SK-N-SH treated with all-trans-retinoic acid at 6 μM for 48 hours (cell line): ENCODE data around the gene ANO5.

ENCODE experiments used
- ISL1 ChIP-seq: fragments of 250-450 bp; sonication (Bioruptor Pico); IDR thresholded peaks from 2 replicates; pipeline ENCODE4 v2.1.2; 2022; ENCODE audit warnings: mild to moderate bottlenecking, moderate library complexity
- RARB ChIP-seq: fragments of 250-450 bp; sonication (Bioruptor Pico); IDR thresholded peaks from 2 replicates; pipeline ENCODE4 v1.8.0; 2021; ENCODE audit warnings: mild to moderate bottlenecking, moderate library complexity
- SNAI2 ChIP-seq: fragments of 250-450 bp; sonication (Bioruptor Pico); IDR thresholded peaks from 2 replicates; pipeline ENCODE4 v1.5.0; 2020; ENCODE audit warnings: mild to moderate bottlenecking, moderate library complexity
- TCF4 ChIP-seq: fragments of 250-450 bp; sonication (Bioruptor Pico); IDR thresholded peaks from 2 replicates; pipeline ENCODE4 v1.8.0; 2021; ENCODE audit warnings: mild to moderate bottlenecking, moderate library complexity, borderline replicate concordance
- TSHZ2 ChIP-seq: fragments of 250-450 bp; sonication (Bioruptor Pico); IDR thresholded peaks from 2 replicates; pipeline ENCODE4 v1.5.0; 2020; ENCODE audit warnings: mild to moderate bottlenecking, moderate library complexity
- ZFP30 ChIP-seq: fragments of 450-650 bp; formaldehyde crosslinking; IDR thresholded peaks from 2 replicates; pipeline ENCODE4 v1.5.0; 2022; ENCODE audit warnings: mild to moderate bottlenecking, moderate library complexity
- TF ChIP-seq, protein P1 (sequence below): fragments of 250-450 bp; sonication (Bioruptor Pico); IDR thresholded peaks from 2 replicates; pipeline ENCODE4 v1.5.1; 2020; ENCODE audit warnings: low read depth, mild to moderate bottlenecking, moderate library complexity
- TF ChIP-seq, protein P2 (sequence below): fragments of 250-450 bp; sonication (Bioruptor Pico); IDR thresholded peaks from 2 replicates; pipeline ENCODE4 v1.8.0; 2021; ENCODE audit warnings: low read depth, mild to moderate bottlenecking, moderate library complexity, borderline replicate concordance

DNA sequence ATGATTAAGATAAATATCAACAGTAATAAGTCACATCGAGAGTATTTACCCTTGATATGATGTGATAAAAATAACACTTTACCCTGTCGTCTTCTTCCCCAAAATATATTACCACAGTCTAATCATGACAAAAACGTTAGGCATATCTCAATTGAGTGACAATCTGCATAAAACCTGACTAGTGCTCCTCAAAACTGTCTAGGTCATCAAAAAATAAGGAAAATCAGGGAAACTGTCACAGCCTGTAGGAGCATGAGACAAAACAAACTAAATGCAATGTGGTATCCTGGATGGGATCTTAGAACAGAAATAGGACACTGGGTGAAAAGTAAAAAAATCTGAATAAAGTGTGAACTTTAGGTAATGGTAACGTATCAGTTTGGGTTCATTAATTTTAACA is 19.4 kb upstream of the ANO5 start:
- TF ChIP-seq RARB (CRISPR knock-in tag) (no peak), SNAI2 (CRISPR knock-in tag) (no peak), TSHZ2 (CRISPR knock-in tag) (no peak), ISL1 (CRISPR knock-in tag) (no peak), ZFP30 (CRISPR knock-in tag) (no peak), TCF4 (CRISPR knock-in tag) (no peak)
- TF ChIP-seq, protein P1, sequence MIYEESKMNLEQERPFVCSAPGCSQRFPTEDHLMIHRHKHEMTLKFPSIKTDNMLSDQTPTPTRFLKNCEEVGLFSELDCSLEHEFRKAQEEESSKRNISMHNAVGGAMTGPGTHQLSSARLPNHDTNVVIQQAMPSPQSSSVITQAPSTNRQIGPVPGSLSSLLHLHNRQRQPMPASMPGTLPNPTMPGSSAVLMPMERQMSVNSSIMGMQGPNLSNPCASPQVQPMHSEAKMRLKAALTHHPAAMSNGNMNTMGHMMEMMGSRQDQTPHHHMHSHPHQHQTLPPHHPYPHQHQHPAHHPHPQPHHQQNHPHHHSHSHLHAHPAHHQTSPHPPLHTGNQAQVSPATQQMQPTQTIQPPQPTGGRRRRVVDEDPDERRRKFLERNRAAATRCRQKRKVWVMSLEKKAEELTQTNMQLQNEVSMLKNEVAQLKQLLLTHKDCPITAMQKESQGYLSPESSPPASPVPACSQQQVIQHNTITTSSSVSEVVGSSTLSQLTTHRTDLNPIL (CRISPR knock-in tag): no peak
- TF ChIP-seq, protein P2, sequence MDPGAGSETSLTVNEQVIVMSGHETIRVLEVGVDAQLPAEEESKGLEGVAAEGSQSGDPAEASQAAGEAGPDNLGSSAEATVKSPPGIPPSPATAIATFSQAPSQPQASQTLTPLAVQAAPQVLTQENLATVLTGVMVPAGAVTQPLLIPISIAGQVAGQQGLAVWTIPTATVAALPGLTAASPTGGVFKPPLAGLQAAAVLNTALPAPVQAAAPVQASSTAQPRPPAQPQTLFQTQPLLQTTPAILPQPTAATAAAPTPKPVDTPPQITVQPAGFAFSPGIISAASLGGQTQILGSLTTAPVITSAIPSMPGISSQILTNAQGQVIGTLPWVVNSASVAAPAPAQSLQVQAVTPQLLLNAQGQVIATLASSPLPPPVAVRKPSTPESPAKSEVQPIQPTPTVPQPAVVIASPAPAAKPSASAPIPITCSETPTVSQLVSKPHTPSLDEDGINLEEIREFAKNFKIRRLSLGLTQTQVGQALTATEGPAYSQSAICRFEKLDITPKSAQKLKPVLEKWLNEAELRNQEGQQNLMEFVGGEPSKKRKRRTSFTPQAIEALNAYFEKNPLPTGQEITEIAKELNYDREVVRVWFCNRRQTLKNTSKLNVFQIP: no peak
